ENCODE results near the gene FGFR2.

FGFR2 gene

DNA sequence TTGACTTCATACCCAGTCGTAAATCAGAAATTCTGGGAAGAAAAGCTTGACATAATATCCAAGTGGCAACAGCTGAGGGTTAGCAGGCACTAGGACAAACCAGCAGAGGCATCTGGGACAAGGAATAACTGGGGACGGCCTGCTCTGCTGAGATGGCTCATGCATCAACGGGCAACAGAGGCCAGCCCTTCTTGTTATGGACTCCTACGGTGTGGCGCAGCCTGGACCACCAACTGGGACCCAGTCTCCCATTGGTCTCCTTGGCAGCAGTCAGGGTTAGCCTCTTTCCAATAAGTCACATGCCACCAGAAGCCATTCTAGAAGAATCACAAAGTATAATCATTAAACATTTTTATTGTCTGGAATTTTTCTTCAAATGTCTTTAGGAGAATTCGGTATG, 15.0 kb downstream of the FGFR2 start:
- no peak overlapping the region for H3K4me2 ChIP-seq
- H3K27me3 ChIP-seq (ENCODE audit: insufficient read depth, low read depth): no peaks in the 10 kb centered on the region
- H3K27ac ChIP-seq: no peak overlapping the region
- H3K36me3 ChIP-seq (ENCODE audit: insufficient read depth): no peaks in the 10 kb centered on the region
- H3K9ac ChIP-seq: no peak overlapping the region
- no peak overlapping the region for H3K4me3 ChIP-seq (IDR thresholded peaks at IDR 0.05; ENCODE audit: insufficient read depth, low read depth, low read length)
- TF ChIP-seq, protein P1, sequence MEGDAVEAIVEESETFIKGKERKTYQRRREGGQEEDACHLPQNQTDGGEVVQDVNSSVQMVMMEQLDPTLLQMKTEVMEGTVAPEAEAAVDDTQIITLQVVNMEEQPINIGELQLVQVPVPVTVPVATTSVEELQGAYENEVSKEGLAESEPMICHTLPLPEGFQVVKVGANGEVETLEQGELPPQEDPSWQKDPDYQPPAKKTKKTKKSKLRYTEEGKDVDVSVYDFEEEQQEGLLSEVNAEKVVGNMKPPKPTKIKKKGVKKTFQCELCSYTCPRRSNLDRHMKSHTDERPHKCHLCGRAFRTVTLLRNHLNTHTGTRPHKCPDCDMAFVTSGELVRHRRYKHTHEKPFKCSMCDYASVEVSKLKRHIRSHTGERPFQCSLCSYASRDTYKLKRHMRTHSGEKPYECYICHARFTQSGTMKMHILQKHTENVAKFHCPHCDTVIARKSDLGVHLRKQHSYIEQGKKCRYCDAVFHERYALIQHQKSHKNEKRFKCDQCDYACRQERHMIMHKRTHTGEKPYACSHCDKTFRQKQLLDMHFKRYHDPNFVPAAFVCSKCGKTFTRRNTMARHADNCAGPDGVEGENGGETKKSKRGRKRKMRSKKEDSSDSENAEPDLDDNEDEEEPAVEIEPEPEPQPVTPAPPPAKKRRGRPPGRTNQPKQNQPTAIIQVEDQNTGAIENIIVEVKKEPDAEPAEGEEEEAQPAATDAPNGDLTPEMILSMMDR (conservative IDR thresholded peaks at IDR 0.05; ENCODE audit: low read depth, low read length): no peak
- no peak overlapping the region for H2AFZ ChIP-seq (ENCODE audit: low read depth)
- H3K4me1 ChIP-seq (ENCODE audit: low read depth, poor library complexity, severe bottlenecking): peaks cover 16% of the 10 kb centered on the region
- H3K79me2 ChIP-seq (ENCODE audit: insufficient read depth, low read depth): peaks cover 69% of the 10 kb centered on the region
- H4K20me1 ChIP-seq (ENCODE audit: insufficient read depth): no peaks in the 10 kb centered on the region

GRCh38 chr10:121580276-121581116, 17.7 kb downstream of the FGFR2 start:
- Histone ChIP-seq H2AFZ (ENCODE audit: low read depth) (no peak overlapping the region), H3K4me1 (ENCODE audit: low read depth, poor library complexity, severe bottlenecking) (peaks cover 8% of the 10 kb centered on the region), H4K20me1 (ENCODE audit: insufficient read depth) (no peaks in the 10 kb centered on the region), H3K9ac (no peak overlapping the region), H3K36me3 (ENCODE audit: insufficient read depth) (no peaks in the 10 kb centered on the region), H3K4me3 (IDR thresholded peaks at IDR 0.05; ENCODE audit: insufficient read depth, low read depth, low read length) (no peak overlapping the region), H3K27ac (no peak overlapping the region), H3K4me2 (no peak overlapping the region), H3K79me2 (ENCODE audit: insufficient read depth, low read depth) (peaks cover 58% of the 10 kb centered on the region), H3K27me3 (ENCODE audit: insufficient read depth, low read depth) (no peaks in the 10 kb centered on the region)
- TF ChIP-seq, protein P1 (conservative IDR thresholded peaks at IDR 0.05; ENCODE audit: low read depth, low read length): no peak

GRCh38 chr10:121579656-121580055, 18.6 kb downstream of the FGFR2 start:
- Histone ChIP-seq H3K79me2 (ENCODE audit: insufficient read depth, low read depth) (peaks cover 53% of the 10 kb centered on the region), H3K9ac (no peak overlapping the region), H2AFZ (ENCODE audit: low read depth) (no peak overlapping the region), H3K4me3 (IDR thresholded peaks at IDR 0.05; ENCODE audit: insufficient read depth, low read depth, low read length) (no peak overlapping the region), H3K27ac (no peak overlapping the region; the same call in 1 of the 2 replicates), H3K27me3 (ENCODE audit: insufficient read depth, low read depth) (no peaks in the 10 kb centered on the region), H4K20me1 (ENCODE audit: insufficient read depth) (no peaks in the 10 kb centered on the region), H3K36me3 (ENCODE audit: insufficient read depth) (no peaks in the 10 kb centered on the region), H3K4me2 (no peak overlapping the region), H3K4me1 (ENCODE audit: low read depth, poor library complexity, severe bottlenecking) (peaks cover 8% of the 10 kb centered on the region)
- TF ChIP-seq, protein P1 (conservative IDR thresholded peaks at IDR 0.05; ENCODE audit: low read depth, low read length): no peak

DNA sequence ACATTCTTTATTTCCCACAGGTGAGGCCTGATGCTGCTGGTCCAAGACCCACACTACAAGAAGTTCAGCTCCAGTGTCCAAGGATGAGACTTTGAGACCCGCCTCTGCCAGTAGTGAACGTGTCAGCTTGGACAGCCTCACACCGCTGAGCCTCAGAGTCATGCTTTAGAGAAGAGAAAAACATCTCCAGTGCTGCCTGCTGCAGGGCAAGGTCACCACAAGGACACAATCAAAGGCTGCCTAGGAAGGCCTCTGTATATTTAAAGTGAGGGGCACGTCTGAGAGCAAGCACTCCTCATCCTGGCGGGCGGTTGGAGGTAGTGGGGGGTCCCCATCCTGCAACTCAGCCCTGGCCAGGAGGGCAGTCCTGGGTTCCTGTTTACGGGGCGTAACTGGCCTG, 19.3 kb downstream of the FGFR2 start:
- Histone ChIP-seq H3K4me1 (ENCODE audit: low read depth, poor library complexity, severe bottlenecking) (peaks cover 8% of the 10 kb centered on the region), H3K79me2 (ENCODE audit: insufficient read depth, low read depth) (peaks cover 58% of the 10 kb centered on the region), H3K36me3 (ENCODE audit: insufficient read depth) (no peaks in the 10 kb centered on the region), H3K4me3 (IDR thresholded peaks at IDR 0.05; ENCODE audit: insufficient read depth, low read depth, low read length) (no peak overlapping the region), H3K27ac (no peak overlapping the region), H3K4me2 (no peak overlapping the region), H4K20me1 (ENCODE audit: insufficient read depth) (no peaks in the 10 kb centered on the region), H3K9ac (no peak overlapping the region), H3K27me3 (ENCODE audit: insufficient read depth, low read depth) (no peaks in the 10 kb centered on the region), H2AFZ (ENCODE audit: low read depth) (no peak overlapping the region)
- TF ChIP-seq, protein P1 (conservative IDR thresholded peaks at IDR 0.05; ENCODE audit: low read depth, low read length): no peak
